Vagina (tissue), 2 donors: ENCODE measurements around the gene ERF. TPM values are rescaled to one million over a fixed set of nuclear protein-coding genes. Genes with fewer than 3 reads are reported as not detected.

ENCODE experiments used
- DNase-seq, 2 donors: peaks; one replicate each; pipeline ENCODE4 v3.0.0-alpha.2; 2017; ENCODE audit errors: extremely low spot score in 2 of 2
- H3K27ac ChIP-seq: fragments of 200-600 bp; sonication (generic); one replicate; pipeline ENCODE4 v1.5.1; 2019
- H3K27me3 ChIP-seq: fragments of 200-600 bp; sonication (generic); one replicate; pipeline ENCODE4 v1.5.1; 2019
- H3K36me3 ChIP-seq, 2 donors: fragments of 200-600 bp; sonication (generic); one replicate each; pipeline ENCODE4 v1.5.1; 2017 to 2019
- H3K4me1 ChIP-seq: fragments of 200-600 bp; sonication (generic); one replicate; pipeline ENCODE4 v1.5.1; 2019
- H3K4me3 ChIP-seq, 2 donors: fragments of 200-600 bp; sonication (generic); 1 replicate in 1 of 2; 2 replicates in 1 of 2; pipeline ENCODE4 v1.5.1; 2016 to 2019
- H3K9me3 ChIP-seq: fragments of 200-600 bp; sonication (generic); one replicate; pipeline ENCODE4 v1.5.1; 2019
- CTCF ChIP-seq, 3 experiments: fragments of 450-650 bp in 2 of 3; fragments of 200-600 bp in 1 of 3; sonication (generic) in 1 of 3; IDR thresholded peaks; one replicate each; pipeline ENCODE4 v1.5.1; 2017 to 2019; ENCODE audit warnings: antibody characterized with exemption in 3 of 3, mild to moderate bottlenecking in 2 of 3, moderate library complexity in 2 of 3
- POLR2A ChIP-seq, 2 donors: fragments of 450-650 bp; IDR thresholded peaks; one replicate each; pipeline ENCODE4 v1.6.1; 2017; ENCODE audit warnings: antibody characterized with exemption in 2 of 2, mild to moderate bottlenecking in 2 of 2, moderate library complexity in 2 of 2
- POLR2AphosphoS5 ChIP-seq, 2 donors: sonication (generic); formaldehyde crosslinking; IDR thresholded peaks; one replicate each; pipeline ENCODE4 v1.9.0; 2017; ENCODE audit warnings: antibody characterized with exemption in 2 of 2, mild to moderate bottlenecking in 2 of 2, low read depth in 1 of 2; ENCODE audit not compliant: insufficient read depth in 1 of 2
- intact Hi-C: fragments of 100-400 bp; cut with DNase I; formaldehyde crosslinking; loops from one replicate; pipeline ENCODE4 v1.15.1; 2023
- total RNA-seq: library from RNA; depleted of rRNA; stranded (reverse); fragments of >200 nt; gene quantifications from one replicate; pipeline ENCODE4 v1.2.3, GENCODE V29; 2016

Gene ERF
- total RNA-seq, result 44.7 TPM

- Histone ChIP-seq H3K27me3 (no peaks in the 10 kb centered on the region), H3K4me3 (peak within 1 kb of the TSS; percentile 97), H3K4me1 (peaks cover 49% of the 10 kb centered on the region), H3K9me3 (no peaks in the 10 kb centered on the region), H3K36me3 (no peaks in the 10 kb centered on the region), H3K27ac (peak within 1 kb of the TSS; percentile 100)
- intact Hi-C loops, result loop anchor here (2.0 kb wide), 1 partner anchor 26 kb away; no protein-coding TSS in a partner anchor
- TF ChIP-seq CTCF (IDR thresholded peaks at IDR 0.05) (no peak), POLR2AphosphoS5 (IDR thresholded peaks at IDR 0.05; ENCODE audit: insufficient read depth in 1 of 2, low read depth in 1 of 2) (peak; percentile 13 to 73), POLR2A (IDR thresholded peaks at IDR 0.05) (peak; percentile 95 to 99)
- no peak for DNase-seq
Measured at GRCh38 chr19:42254850-42255765, at the start of gene ERF. Gene ERF, minus strand, starts transcription at chr19:42255128. Its CDS starts 129 bp downstream, at chr19:42254999.

GRCh38 chr19:42303876-42304275 lies 48.9 kb upstream of the ERF start:
- Histone ChIP-seq H3K36me3 (no peaks in the 10 kb centered on the region), H3K9me3 (no peaks in the 10 kb centered on the region), H3K4me1 (peaks cover 25% of the 10 kb centered on the region), H3K27me3 (no peaks in the 10 kb centered on the region), H3K4me3 (no peak overlapping the region), H3K27ac (no peak overlapping the region)
- no peak for DNase-seq
- intact Hi-C loops, result no loop called here
- TF ChIP-seq CTCF (IDR thresholded peaks at IDR 0.05), result no peak

- Histone ChIP-seq H3K36me3 (no peaks in the 10 kb centered on the region), H3K9me3 (no peaks in the 10 kb centered on the region), H3K27ac (peak overlapping the region; percentile 63), H3K4me3 (peak overlapping the region; percentile 52 to 59), H3K4me1 (peaks cover 25% of the 10 kb centered on the region), H3K27me3 (no peaks in the 10 kb centered on the region)
- DNase-seq, result no peak
- intact Hi-C loops, result no loop called here
- no peak for TF ChIP-seq CTCF (IDR thresholded peaks at IDR 0.05)
- no peak for TF ChIP-seq POLR2AphosphoS5 (IDR thresholded peaks at IDR 0.05; ENCODE audit: insufficient read depth in 1 of 2, low read depth in 1 of 2)
- TF ChIP-seq POLR2A (IDR thresholded peaks at IDR 0.05), result no peak
Measured at GRCh38 chr19:42303101-42303464, 48.2 kb upstream of the ERF start.

GRCh38 chr19:42301646-42302203 lies 46.8 kb upstream of the ERF start, which contains the start of gene PRR19:
Gene PRR19, plus strand, starts transcription at chr19:42302132. Its CDS starts 7,453 bp downstream, at chr19:42309585.
- Histone ChIP-seq H3K4me1 (peaks cover 25% of the 10 kb centered on the region), H3K9me3 (no peaks in the 10 kb centered on the region), H3K27me3 (no peaks in the 10 kb centered on the region), H3K4me3 (peak within 1 kb of the TSS; percentile 52 to 59), H3K36me3 (no peaks in the 10 kb centered on the region), H3K27ac (peak within 1 kb of the TSS; percentile 63)
- no peak for TF ChIP-seq POLR2AphosphoS5 (IDR thresholded peaks at IDR 0.05; ENCODE audit: insufficient read depth in 1 of 2, low read depth in 1 of 2)
- TF ChIP-seq POLR2A (IDR thresholded peaks at IDR 0.05), result no peak
- no peak for TF ChIP-seq CTCF (IDR thresholded peaks at IDR 0.05)
- intact Hi-C loops, result no loop called here
- no peak for DNase-seq

GRCh38 chr19:42297039-42297438 lies 42.1 kb upstream of the ERF start:
- no peak for DNase-seq
- Histone ChIP-seq H3K9me3 (no peaks in the 10 kb centered on the region), H3K36me3 (peaks cover 0 to 27% of the 10 kb centered on the region in 2 donors), H3K27ac (no peak overlapping the region), H3K27me3 (no peaks in the 10 kb centered on the region), H3K4me1 (peaks cover 10% of the 10 kb centered on the region), H3K4me3 (no peak overlapping the region)
- TF ChIP-seq POLR2AphosphoS5 (IDR thresholded peaks at IDR 0.05; ENCODE audit: insufficient read depth in 1 of 2, low read depth in 1 of 2), result no peak
- no peak for TF ChIP-seq POLR2A (IDR thresholded peaks at IDR 0.05)
- no peak for TF ChIP-seq CTCF (IDR thresholded peaks at IDR 0.05)
- intact Hi-C loops, result no loop called here
